Activated CD4-positive, alpha-beta T cell treated with anti-CD3 and anti-CD28 coated beads, Interleukin-2, amount 50 U/mL, for 4 hours (primary cell): ENCODE data around the gene ZNF598.

Source experiments
- DNase-seq, 2 experiments: peaks; one replicate each; pipeline ENCODE4 v3.0.0-alpha.2; 2020

ZNF598 gene

GRCh38 chr16:2009791-2010510, at the start of gene ZNF598:
ZNF598 (minus strand) TSS chr16:2009821.
- peak; percentile 58 to 69 for DNase-seq

GRCh38 chr16:2058872-2059271, 49.3 kb upstream of the ZNF598 start:
- no peak for DNase-seq

- DNase-seq: no peak
Measured at GRCh38 chr16:2058420-2058819, 48.8 kb upstream of the ZNF598 start.

GRCh38 chr16:2057438-2057837, 47.8 kb upstream of the ZNF598 start:
- no peak for DNase-seq

- DNase-seq: no peak
Measured at GRCh38 chr16:2056681-2057407, 47.2 kb upstream of the ZNF598 start.

- DNase-seq: no peak
Measured at GRCh38 chr16:2056077-2056476, 46.5 kb upstream of the ZNF598 start.

- no peak for DNase-seq
Measured at GRCh38 chr16:2054543-2055245, 45.1 kb upstream of the ZNF598 start.

- DNase-seq: no peak
Measured at GRCh38 chr16:2053897-2054296, 44.3 kb upstream of the ZNF598 start.

- DNase-seq: no peak
Measured at GRCh38 chr16:2053211-2053610, 43.6 kb upstream of the ZNF598 start.

GRCh38 chr16:2048116-2048543, 38.5 kb upstream of the ZNF598 start:
- DNase-seq: peak in 1 of 2 experiments; percentile 9

- DNase-seq: peak; percentile 85 to 87
Measured at GRCh38 chr16:2047330-2048115, 37.9 kb upstream of the ZNF598 start, which contains the start of the genes NTHL1 and TSC2. NTHL1 (minus strand) TSS chr16:2047834; CDS start chr16:2047823, 11 bp downstream. TSC2 (plus strand) TSS chr16:2047985; CDS start chr16:2048616, 631 bp downstream.

GRCh38 chr16:2046893-2047329, 37.3 kb upstream of the ZNF598 start:
- DNase-seq: no peak

GRCh38 chr16:2045965-2046892, 36.6 kb upstream of the ZNF598 start:
- DNase-seq: no peak

GRCh38 chr16:2044541-2044940, 34.9 kb upstream of the ZNF598 start:
- no peak for DNase-seq

GRCh38 chr16:2043667-2044451, 34.2 kb upstream of the ZNF598 start:
- DNase-seq: no peak

GRCh38 chr16:2042986-2043666, 33.5 kb upstream of the ZNF598 start:
- no peak for DNase-seq

GRCh38 chr16:2042171-2042985, 32.8 kb upstream of the ZNF598 start:
- DNase-seq: no peak

GRCh38 chr16:2040787-2041522, 31.3 kb upstream of the ZNF598 start:
- DNase-seq: no peak
